Measurements from ENCODE around the gene CTSH.

CTSH gene

GRCh38 chr15:78985859-78986475, 41.1 kb upstream of the CTSH start:
- H3K4me3 ChIP-seq (ENCODE audit: low read depth, low read length): no peak overlapping the region
- TF ChIP-seq CTCF (IDR thresholded peaks at IDR 0.05; ENCODE audit: low read depth, low read length) (no peak), MAX (IDR thresholded peaks at IDR 0.05; ENCODE audit: low read depth, low read length) (no peak), MYC (IDR thresholded peaks at IDR 0.05; ENCODE audit: low read depth, low read length) (no peak), POLR2A (IDR thresholded peaks at IDR 0.05; ENCODE audit: extremely low read depth, insufficient read length) (no peak)
- DNase-seq (ENCODE audit: low read depth): no peak

DNA sequence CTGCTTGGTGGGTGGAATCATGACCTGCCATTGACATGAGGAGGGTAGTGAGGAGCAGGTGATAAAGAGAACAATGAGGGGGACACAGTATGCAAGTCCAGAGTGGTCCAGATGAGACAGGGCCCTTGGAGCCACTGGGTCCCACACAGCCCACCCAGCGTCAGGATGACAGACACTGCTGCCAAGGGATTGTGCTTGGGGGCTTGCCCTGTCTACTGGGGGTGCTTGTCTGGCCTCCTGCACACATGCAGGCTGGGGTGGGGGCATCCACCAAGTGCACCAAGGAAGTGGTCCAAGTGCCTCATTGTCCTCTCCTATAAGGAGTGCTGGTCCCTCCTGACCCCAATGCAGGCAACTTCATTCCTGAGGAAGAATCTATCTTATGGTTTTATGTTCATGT, 39.2 kb upstream of the CTSH start:
- DNase-seq (ENCODE audit: low read depth): no peak
- H3K4me3 ChIP-seq (ENCODE audit: low read depth, low read length): no peak overlapping the region
- no peak for TF ChIP-seq MYC (IDR thresholded peaks at IDR 0.05; ENCODE audit: low read depth, low read length)

DNA sequence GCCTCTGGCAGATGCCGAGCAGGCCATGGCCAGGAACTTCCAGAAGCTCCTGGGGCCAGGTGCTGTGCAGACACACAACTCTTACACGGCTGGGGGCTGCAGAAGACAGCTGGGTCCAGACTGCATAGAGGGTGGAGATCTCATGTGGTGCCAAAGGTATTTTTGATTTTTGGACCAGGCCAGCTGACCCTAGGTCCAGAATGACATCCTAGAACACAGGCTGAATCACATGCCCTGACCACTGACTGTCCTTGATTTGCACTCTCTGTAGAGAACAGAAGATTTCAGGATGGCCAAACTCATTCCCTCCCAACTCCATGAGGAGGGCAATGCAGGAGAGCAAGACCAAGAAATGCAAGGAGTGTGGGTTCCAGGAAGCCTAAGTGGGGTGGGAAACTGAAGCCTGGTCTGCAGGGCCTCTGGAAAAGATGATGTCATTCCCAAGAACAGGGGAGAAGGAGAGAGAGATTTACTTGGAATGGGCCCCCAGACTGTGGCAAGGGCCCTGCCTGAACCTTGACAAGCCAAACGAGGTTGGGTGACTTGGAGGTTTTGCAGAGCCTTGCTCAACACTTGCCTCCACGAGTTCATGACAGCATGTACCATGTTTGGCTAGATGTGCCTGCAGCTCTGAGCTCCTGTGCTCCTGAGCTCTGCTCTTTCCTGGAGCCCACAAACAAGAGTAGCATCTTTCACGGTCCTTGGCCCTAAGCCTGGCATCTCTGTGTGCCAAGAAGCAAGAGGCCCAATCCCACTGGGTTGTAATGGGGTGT, 38.5 kb upstream of the CTSH start:
- DNase-seq (ENCODE audit: low read depth): no peak
- TF ChIP-seq CTCF (IDR thresholded peaks at IDR 0.05; ENCODE audit: low read depth, low read length) (no peak), POLR2A (IDR thresholded peaks at IDR 0.05; ENCODE audit: extremely low read depth, insufficient read length) (no peak), MYC (IDR thresholded peaks at IDR 0.05; ENCODE audit: low read depth, low read length) (no peak), MAX (IDR thresholded peaks at IDR 0.05; ENCODE audit: low read depth, low read length) (no peak)
- H3K4me3 ChIP-seq (ENCODE audit: low read depth, low read length): no peak overlapping the region

DNA sequence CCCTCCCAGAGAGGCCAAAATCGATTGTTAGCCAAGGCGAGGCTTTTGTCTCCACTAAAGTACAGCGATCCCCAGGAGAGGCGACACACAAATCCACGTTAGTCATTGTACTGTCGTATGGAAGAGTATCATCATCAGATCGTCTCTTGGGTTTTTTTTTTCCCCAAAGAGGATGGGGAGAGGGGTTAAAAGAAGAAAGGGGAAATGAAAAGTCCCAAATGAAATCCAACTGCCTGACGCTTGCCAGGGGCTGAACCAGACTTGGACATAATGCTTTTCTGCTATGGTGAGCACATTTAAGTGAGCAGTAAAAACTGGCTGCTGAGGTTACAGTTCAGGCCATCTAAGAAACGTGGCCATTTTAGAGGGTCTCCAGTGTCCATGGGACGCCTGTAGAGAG, 37.9 kb upstream of the CTSH start:
- no peak for TF ChIP-seq MYC (IDR thresholded peaks at IDR 0.05; ENCODE audit: low read depth, low read length)
- no peak for TF ChIP-seq CTCF (IDR thresholded peaks at IDR 0.05; ENCODE audit: low read depth, low read length)
- TF ChIP-seq POLR2A (IDR thresholded peaks at IDR 0.05; ENCODE audit: extremely low read depth, insufficient read length): no peak
- TF ChIP-seq MAX (IDR thresholded peaks at IDR 0.05; ENCODE audit: low read depth, low read length): no peak
- no peak overlapping the region for H3K4me3 ChIP-seq (ENCODE audit: low read depth, low read length)
- no peak for DNase-seq (ENCODE audit: low read depth)

GRCh38 chr15:78981532-78982313, 36.9 kb upstream of the CTSH start:
- no peak overlapping the region for H3K4me3 ChIP-seq (ENCODE audit: low read depth, low read length)
- no peak for TF ChIP-seq MYC (IDR thresholded peaks at IDR 0.05; ENCODE audit: low read depth, low read length)
- no peak for TF ChIP-seq POLR2A (IDR thresholded peaks at IDR 0.05; ENCODE audit: extremely low read depth, insufficient read length)
- TF ChIP-seq CTCF (IDR thresholded peaks at IDR 0.05; ENCODE audit: low read depth, low read length): no peak
- TF ChIP-seq MAX (IDR thresholded peaks at IDR 0.05; ENCODE audit: low read depth, low read length): no peak
- DNase-seq (ENCODE audit: low read depth): no peak

All from NB4 (cell line).